IMR-90 (cell line): Measurements from ENCODE around the gene GALNT17. TPM values are rescaled to one million over a fixed set of nuclear protein-coding genes. Genes with fewer than 3 reads are reported as not detected.

Experiments
- ATAC-seq: fragments of 200-7000 bp; cut with Tn5 transposase; 2 replicates; pipeline ENCODE4 v1.9.1; 2020; ENCODE audit warnings: low read depth, mild to moderate bottlenecking, moderate library complexity
- BruUV-seq: library from RNA; stranded (reverse); fragments of 400-500 nt; replicated peaks from 2 replicates; lab custom pipeline; 2021; lab: Mats Ljungman, UMichigan
- CTCF ChIA-PET: fragments of 300-600 bp; formaldehyde crosslinking; extraction: SDS; loops from one replicate; lab custom pipeline; 2021; ENCODE audit warnings: antibody characterized with exemption; lab: Yijun Ruan, JAX
- POLR2A ChIA-PET: fragments of 300-600 bp; sonication (Branson Sonifier 250); formaldehyde crosslinking; loops from one replicate; lab custom pipeline; 2022; ENCODE audit warnings: antibody characterized with exemption; ENCODE audit not compliant: unreplicated experiment; lab: Charles Lee
- DNase-seq: peaks from one replicate; pipeline ENCODE4 v3.0.0; 2013
- H2AFZ ChIP-seq: replicated peaks from 2 replicates; pipeline ENCODE3; 2013; ENCODE audit warnings: low read length, mild to moderate bottlenecking; ENCODE audit not compliant: poor library complexity
- H2AK5ac ChIP-seq: 2 replicates; pipeline ENCODE4 v1.6.1; 2013; ENCODE audit warnings: low read depth, low read length, inconsistent platforms
- H2AK9ac ChIP-seq: replicated peaks from 2 replicates; pipeline ENCODE3; 2013; ENCODE audit warnings: mild to moderate bottlenecking, low read depth, low read length, moderate library complexity; ENCODE audit not compliant: poor library complexity
- H2BK120ac ChIP-seq: 2 replicates; pipeline ENCODE4 v1.6.1; 2013; ENCODE audit warnings: low read depth, low read length, inconsistent platforms
- H2BK15ac ChIP-seq: 3 replicates; pipeline ENCODE4 v1.6.1; 2013; ENCODE audit warnings: low read depth, low read length, inconsistent platforms
- H2BK20ac ChIP-seq: 2 replicates; pipeline ENCODE4 v1.6.1; 2013; ENCODE audit warnings: low read depth, mild to moderate bottlenecking, inconsistent platforms, low read length, moderate library complexity
- H2BK5ac ChIP-seq: 2 replicates; pipeline ENCODE4 v1.6.1; 2013; ENCODE audit warnings: mild to moderate bottlenecking, low read depth, low read length, inconsistent platforms; ENCODE audit not compliant: poor library complexity, severe bottlenecking
- H3K14ac ChIP-seq: replicated peaks from 2 replicates; pipeline ENCODE4 v1.6.1; 2013; ENCODE audit warnings: low read depth, low read length, inconsistent platforms
- H3K18ac ChIP-seq: 2 replicates; pipeline ENCODE4 v1.6.1; 2013; ENCODE audit warnings: low read depth, low read length, control low read depth
- H3K23ac ChIP-seq: 2 replicates; pipeline ENCODE4 v1.6.1; 2013; ENCODE audit warnings: low read depth, low read length, inconsistent platforms
- H3K27ac ChIP-seq: 2 replicates; pipeline ENCODE4 v1.5.1; 2013; ENCODE audit warnings: mild to moderate bottlenecking, control low read depth, low read length; ENCODE audit not compliant: insufficient read depth
- H3K27me3 ChIP-seq: 2 replicates; pipeline ENCODE4 v1.6.1; 2013; ENCODE audit warnings: low read length; ENCODE audit not compliant: control insufficient read depth, insufficient read depth
- H3K36me3 ChIP-seq: 2 replicates; pipeline ENCODE4 v1.6.1; 2013; ENCODE audit warnings: low read length, mixed read lengths; ENCODE audit not compliant: control insufficient read depth, insufficient read depth
- H3K4ac ChIP-seq: 2 replicates; pipeline ENCODE4 v1.6.1; 2013; ENCODE audit warnings: low read depth, low read length, inconsistent platforms
- H3K4me1 ChIP-seq: 2 replicates; pipeline ENCODE4 v1.6.1; 2013; ENCODE audit warnings: low read length, mixed read lengths; ENCODE audit not compliant: control insufficient read depth, insufficient read depth
- H3K4me2 ChIP-seq: 2 replicates; pipeline ENCODE4 v1.6.1; 2013; ENCODE audit warnings: low read depth, mild to moderate bottlenecking, control low read depth, low read length, moderate library complexity
- H3K4me3 ChIP-seq: 2 replicates; pipeline ENCODE4 v1.5.1; 2013; ENCODE audit warnings: low read depth, mild to moderate bottlenecking, control low read depth, low read length, moderate library complexity; ENCODE audit not compliant: insufficient read depth
- H3K56ac ChIP-seq: 2 replicates; pipeline ENCODE4 v1.6.1; 2013; ENCODE audit warnings: low read length, inconsistent platforms; ENCODE audit not compliant: insufficient read depth; ENCODE audit errors: extremely low read depth
- H3K79me1 ChIP-seq, 2 experiments: 2 replicates each; pipeline ENCODE4 v1.6.1; 2013; ENCODE audit warnings: low read length in 2 of 2, inconsistent platforms in 1 of 2, low read depth in 1 of 2
- H3K9ac ChIP-seq: 2 replicates; pipeline ENCODE4 v1.6.1; 2013; ENCODE audit warnings: low read depth, low read length, control low read depth
- H3K9me1 ChIP-seq: 2 replicates; pipeline ENCODE4 v1.6.1; 2013; ENCODE audit warnings: low read length, inconsistent platforms; ENCODE audit not compliant: insufficient read depth
- H3K9me3 ChIP-seq: 2 replicates; pipeline ENCODE4 v1.6.1; 2013; ENCODE audit warnings: low read length; ENCODE audit not compliant: control insufficient read depth, insufficient read depth
- H4K20me1 ChIP-seq: 2 replicates; pipeline ENCODE4 v1.6.1; 2013; ENCODE audit warnings: low read length, inconsistent platforms; ENCODE audit not compliant: insufficient read depth
- H4K5ac ChIP-seq: 2 replicates; pipeline ENCODE4 v1.6.1; 2013; ENCODE audit warnings: mild to moderate bottlenecking, low read depth, low read length, control low read depth
- H4K8ac ChIP-seq, 2 experiments: 2 replicates each; pipeline ENCODE4 v1.6.1; 2013; ENCODE audit warnings: low read depth in 2 of 2, low read length in 2 of 2, control low read depth in 1 of 2, inconsistent platforms in 1 of 2
- H4K91ac ChIP-seq: 2 replicates; pipeline ENCODE4 v1.6.1; 2013; ENCODE audit warnings: low read depth, low read length, inconsistent platforms; ENCODE audit not compliant: insufficient read depth
- BHLHE40 ChIP-seq: fragments of 150-350 bp; IDR thresholded peaks from 2 replicates; pipeline ENCODE4 v1.6.1; 2016; ENCODE audit warnings: mild to moderate bottlenecking, low read depth, low read length
- CEBPB ChIP-seq: IDR thresholded peaks from 2 replicates; pipeline ENCODE4 v1.6.1; 2012; ENCODE audit warnings: low read depth, low read length, improper control_type of control experiment
- CHD1 ChIP-seq: IDR thresholded peaks from 2 replicates; pipeline ENCODE4 v1.6.1; 2012; ENCODE audit warnings: low read depth, low read length, improper control_type of control experiment
- FOS ChIP-seq: fragments of 150-350 bp; IDR thresholded peaks from 2 replicates; pipeline ENCODE4 v1.6.1; 2016; ENCODE audit warnings: low read depth, low read length
- MAFK ChIP-seq: IDR thresholded peaks from 2 replicates; pipeline ENCODE4 v1.6.1; 2012; ENCODE audit warnings: low read depth, low read length, improper control_type of control experiment
- MAZ ChIP-seq: IDR thresholded peaks from 2 replicates; pipeline ENCODE4 v1.6.1; 2012; ENCODE audit warnings: low read depth, mild to moderate bottlenecking, low read length, improper control_type of control experiment, moderate library complexity, borderline replicate concordance
- MXI1 ChIP-seq: IDR thresholded peaks from 2 replicates; pipeline ENCODE4 v1.6.1; 2012; ENCODE audit warnings: low read depth, mild to moderate bottlenecking, low read length, moderate library complexity, borderline replicate concordance
- NFE2L2 ChIP-seq: fragments of 150-350 bp; IDR thresholded peaks from 2 replicates; pipeline ENCODE4 v1.6.1; 2016; ENCODE audit warnings: low read depth, mild to moderate bottlenecking, low read length
- POLR2A ChIP-seq: IDR thresholded peaks from 2 replicates; pipeline ENCODE4 v1.6.1; 2012; ENCODE audit warnings: mild to moderate bottlenecking, low read depth, low read length
- RAD21 ChIP-seq: IDR thresholded peaks from 2 replicates; pipeline ENCODE4 v1.6.1; 2012; ENCODE audit warnings: low read length, improper control_type of control experiment
- RCOR1 ChIP-seq: IDR thresholded peaks from 2 replicates; pipeline ENCODE4 v1.6.1; 2012; ENCODE audit warnings: mild to moderate bottlenecking, low read length, improper control_type of control experiment; ENCODE audit not compliant: insufficient replicate concordance
- RFX5 ChIP-seq: IDR thresholded peaks from 2 replicates; pipeline ENCODE4 v1.8.0; 2012; ENCODE audit warnings: low read depth, mild to moderate bottlenecking, low read length, moderate library complexity
- SMC3 ChIP-seq: fragments of 150-350 bp; IDR thresholded peaks from 2 replicates; pipeline ENCODE4 v1.6.1; 2016; ENCODE audit warnings: low read depth, mild to moderate bottlenecking, antibody characterized with exemption, low read length, moderate library complexity
- WGBS, 2 experiments: methylation state at CpG; one replicate each; pipeline versions ENCODE4 v1.1.5 to v1.1.7; 2013; ENCODE audit warnings: missing lambda C conversion rate in 2 of 2; ENCODE audit not compliant: insufficient read length in 1 of 2; ENCODE audit errors: extremely low coverage in 2 of 2; 5-methylcytosine and 5-hydroxymethylcytosine counted together
- dilution Hi-C: fragments of 300-500 bp; cut with HindIII; formaldehyde crosslinking; loops from one replicate; pipeline ENCODE4 v1.14.3; 2018; ENCODE audit warnings: low sequenced_read_pairs; ENCODE audit not compliant: unreplicated experiment
- in situ Hi-C: fragments of 300-500 bp; cut with MboI; formaldehyde crosslinking; loops from 3 replicates; pipeline ENCODE4 v1.14.3; 2019; ENCODE audit warnings: low sequenced_read_pairs, inconsistent platforms, mixed read lengths
- intact Hi-C: fragments of 100-400 bp; cut with micrococcal nuclease; formaldehyde crosslinking; loops from 2 replicates; pipeline ENCODE4 v1.10.0; 2022
- polyA plus RNA-seq, 3 experiments: library from polyadenylated mRNA; depleted of rRNA; stranded (reverse); fragments of >200 nt; gene quantifications; 2 replicates each; pipeline ENCODE4 v1.2.3, GENCODE V29; 2012; ENCODE audit warnings: low replicate concordance in 1 of 3
- total RNA-seq: library from RNA; depleted of rRNA; stranded (reverse); fragments of >200 nt; gene quantifications from 2 replicates; pipeline ENCODE4 v1.2.3, GENCODE V29; 2012
- TF ChIP-seq, protein P1 (sequence below): fragments of 150-350 bp; IDR thresholded peaks from 2 replicates; pipeline ENCODE4 v1.6.1; 2016; ENCODE audit warnings: low read depth, mild to moderate bottlenecking, low read length, moderate library complexity, borderline replicate concordance
- TF ChIP-seq, protein P2 (sequence below): fragments of 150-350 bp; IDR thresholded peaks from 2 replicates; pipeline ENCODE4 v1.6.1; 2017; ENCODE audit warnings: mild to moderate bottlenecking, antibody characterized with exemption, low read length, low read depth
- TF ChIP-seq, protein P3 (sequence below): conservative IDR thresholded peaks from 2 replicates; pipeline ENCODE4 v1.5.1; 2012; ENCODE audit warnings: mild to moderate bottlenecking, low read depth, low read length, improper control_type of control experiment

The GALNT17 gene
- total and polyA plus RNA-seq, 2 of the 4 experiments (the other 2 are of a cell fraction) = not detected

DNA sequence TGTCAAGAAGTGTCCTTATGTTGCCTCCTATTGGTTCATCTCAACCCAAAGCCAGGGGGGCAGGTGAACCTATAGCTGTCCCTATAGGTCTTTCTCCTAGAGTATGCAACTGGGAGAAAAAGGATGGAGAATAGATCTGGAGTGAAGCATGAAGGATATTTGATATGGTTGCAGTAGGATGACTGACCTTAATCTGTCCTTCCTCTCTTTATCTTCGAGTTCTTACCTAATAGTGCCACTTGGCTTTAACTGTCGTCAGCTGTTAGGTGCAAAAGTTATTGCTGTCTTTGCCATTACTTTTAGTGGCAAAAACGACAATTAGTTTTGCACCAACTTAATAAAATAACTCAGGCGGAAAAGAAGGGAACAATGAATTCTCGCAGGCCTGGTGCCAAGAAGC lies 196.0 kb downstream of the GALNT17 start:
- DNase-seq (no peak), ATAC-seq (no peak)
- in situ Hi-C loops = no loop called here
- no peaks in the 10 kb centered on the region for H3K36me3 ChIP-seq
- peaks cover 23% of the 10 kb centered on the region for H3K9me3 ChIP-seq
- no peaks in the 10 kb centered on the region for H3K27me3 ChIP-seq
- no peak overlapping the region for H3K18ac ChIP-seq
- H3K56ac ChIP-seq = no peak overlapping the region
- H3K9ac ChIP-seq = no peak overlapping the region
- no peak overlapping the region for H4K5ac ChIP-seq
- no peak overlapping the region for H4K8ac ChIP-seq
- no peak overlapping the region for H3K14ac ChIP-seq
- dilution Hi-C loops = no loop called here
- H2BK15ac ChIP-seq = no peak overlapping the region
- H3K4me1 ChIP-seq = no peaks in the 10 kb centered on the region
- no peak overlapping the region for H3K23ac ChIP-seq
- H3K9me1 ChIP-seq = no peaks in the 10 kb centered on the region
- no peak overlapping the region for H2AFZ ChIP-seq
- H2BK120ac ChIP-seq = no peak overlapping the region
- intact Hi-C loops = no loop called here
- ChIA-PET CTCF (no interaction called here), POLR2A (no interaction called here)
- H3K4me3 ChIP-seq = no peak overlapping the region
- no peak overlapping the region for H2AK9ac ChIP-seq
- no CpG with 5 or more reads among the region's 5 CpGs for WGBS, 2 experiments
- no peak overlapping the region for H3K4me2 ChIP-seq
- H2BK20ac ChIP-seq = no peak overlapping the region
- H2BK5ac ChIP-seq = no peak overlapping the region
- H3K79me1 ChIP-seq = no peaks in the 10 kb centered on the region
- H4K20me1 ChIP-seq = no peaks in the 10 kb centered on the region
- no peak overlapping the region for H3K4ac ChIP-seq
- no peak overlapping the region for H3K27ac ChIP-seq
- H4K91ac ChIP-seq = no peak overlapping the region
- H2AK5ac ChIP-seq = no peak overlapping the region
- no peak for TF ChIP-seq SMC3
- TF ChIP-seq POLR2A = no peak
- no peak for TF ChIP-seq RFX5
- no peak for TF ChIP-seq BHLHE40
- no peak for TF ChIP-seq CEBPB
- TF ChIP-seq MXI1 = no peak
- no peak for TF ChIP-seq MAFK
- TF ChIP-seq CHD1 = no peak
- no peak for TF ChIP-seq RAD21
- TF ChIP-seq, protein P1, sequence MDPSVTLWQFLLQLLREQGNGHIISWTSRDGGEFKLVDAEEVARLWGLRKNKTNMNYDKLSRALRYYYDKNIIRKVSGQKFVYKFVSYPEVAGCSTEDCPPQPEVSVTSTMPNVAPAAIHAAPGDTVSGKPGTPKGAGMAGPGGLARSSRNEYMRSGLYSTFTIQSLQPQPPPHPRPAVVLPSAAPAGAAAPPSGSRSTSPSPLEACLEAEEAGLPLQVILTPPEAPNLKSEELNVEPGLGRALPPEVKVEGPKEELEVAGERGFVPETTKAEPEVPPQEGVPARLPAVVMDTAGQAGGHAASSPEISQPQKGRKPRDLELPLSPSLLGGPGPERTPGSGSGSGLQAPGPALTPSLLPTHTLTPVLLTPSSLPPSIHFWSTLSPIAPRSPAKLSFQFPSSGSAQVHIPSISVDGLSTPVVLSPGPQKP = no peak
- TF ChIP-seq NFE2L2 = no peak
- no peak for TF ChIP-seq FOS
- TF ChIP-seq RCOR1 = no peak
- TF ChIP-seq, protein P2, sequence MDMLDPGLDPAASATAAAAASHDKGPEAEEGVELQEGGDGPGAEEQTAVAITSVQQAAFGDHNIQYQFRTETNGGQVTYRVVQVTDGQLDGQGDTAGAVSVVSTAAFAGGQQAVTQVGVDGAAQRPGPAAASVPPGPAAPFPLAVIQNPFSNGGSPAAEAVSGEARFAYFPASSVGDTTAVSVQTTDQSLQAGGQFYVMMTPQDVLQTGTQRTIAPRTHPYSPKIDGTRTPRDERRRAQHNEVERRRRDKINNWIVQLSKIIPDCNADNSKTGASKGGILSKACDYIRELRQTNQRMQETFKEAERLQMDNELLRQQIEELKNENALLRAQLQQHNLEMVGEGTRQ = no peak
- no peak for TF ChIP-seq MAZ
- TF ChIP-seq, protein P3, sequence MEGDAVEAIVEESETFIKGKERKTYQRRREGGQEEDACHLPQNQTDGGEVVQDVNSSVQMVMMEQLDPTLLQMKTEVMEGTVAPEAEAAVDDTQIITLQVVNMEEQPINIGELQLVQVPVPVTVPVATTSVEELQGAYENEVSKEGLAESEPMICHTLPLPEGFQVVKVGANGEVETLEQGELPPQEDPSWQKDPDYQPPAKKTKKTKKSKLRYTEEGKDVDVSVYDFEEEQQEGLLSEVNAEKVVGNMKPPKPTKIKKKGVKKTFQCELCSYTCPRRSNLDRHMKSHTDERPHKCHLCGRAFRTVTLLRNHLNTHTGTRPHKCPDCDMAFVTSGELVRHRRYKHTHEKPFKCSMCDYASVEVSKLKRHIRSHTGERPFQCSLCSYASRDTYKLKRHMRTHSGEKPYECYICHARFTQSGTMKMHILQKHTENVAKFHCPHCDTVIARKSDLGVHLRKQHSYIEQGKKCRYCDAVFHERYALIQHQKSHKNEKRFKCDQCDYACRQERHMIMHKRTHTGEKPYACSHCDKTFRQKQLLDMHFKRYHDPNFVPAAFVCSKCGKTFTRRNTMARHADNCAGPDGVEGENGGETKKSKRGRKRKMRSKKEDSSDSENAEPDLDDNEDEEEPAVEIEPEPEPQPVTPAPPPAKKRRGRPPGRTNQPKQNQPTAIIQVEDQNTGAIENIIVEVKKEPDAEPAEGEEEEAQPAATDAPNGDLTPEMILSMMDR = no peak
- BruUV-seq = no TSS peak
